ENCODE measurements around the gene EYA2.
A peak's percentile ranks its signal among the peaks of the same experiment; 100 is the strongest.

EYA2 gene

GRCh38 chr20:47122560-47122959, 227.9 kb downstream of the EYA2 start:
- no peak for DNase-seq

- peak; percentile 16 to 18 for DNase-seq
These were observed 229.6 kb downstream of the EYA2 start for GRCh38 chr20:47124181-47124717.

GRCh38 chr20:47125508-47125757, 230.8 kb downstream of the EYA2 start:
- no peak for DNase-seq

GRCh38 chr20:47125758-47126591, 231.3 kb downstream of the EYA2 start:
- no peak for DNase-seq

- DNase-seq = no peak
These were observed 232.1 kb downstream of the EYA2 start for GRCh38 chr20:47126709-47127108.

- no peak for DNase-seq
These were observed 232.9 kb downstream of the EYA2 start for GRCh38 chr20:47127546-47127945.

GRCh38 chr20:47127999-47128398, 233.4 kb downstream of the EYA2 start:
- no peak for DNase-seq

GRCh38 chr20:47129306-47129705, 234.7 kb downstream of the EYA2 start:
- DNase-seq = no peak

GRCh38 chr20:47133809-47134456, 239.3 kb downstream of the EYA2 start:
- DNase-seq = no peak

- DNase-seq = no peak
These were observed 242.1 kb downstream of the EYA2 start for GRCh38 chr20:47136782-47137181.

- DNase-seq = no peak
These were observed 242.7 kb downstream of the EYA2 start for GRCh38 chr20:47137231-47137870.

GRCh38 chr20:47139934-47140535, 245.4 kb downstream of the EYA2 start:
- no peak for DNase-seq

GRCh38 chr20:47141350-47141921, 246.8 kb downstream of the EYA2 start:
- DNase-seq = no peak

- DNase-seq = no peak
These were observed 247.5 kb downstream of the EYA2 start for GRCh38 chr20:47141941-47142773.

GRCh38 chr20:47142774-47143170, 248.1 kb downstream of the EYA2 start:
- no peak for DNase-seq

- no peak for DNase-seq
These were observed 249.0 kb downstream of the EYA2 start for GRCh38 chr20:47143657-47144056.

GRCh38 chr20:47144463-47144862, 249.8 kb downstream of the EYA2 start:
- DNase-seq = no peak

GRCh38 chr20:47146686-47147085, 252.0 kb downstream of the EYA2 start:
- DNase-seq = no peak

GRCh38 chr20:47148059-47148458, 253.4 kb downstream of the EYA2 start:
- no peak for DNase-seq

- no peak for DNase-seq
These were observed 255.3 kb downstream of the EYA2 start for GRCh38 chr20:47149939-47150338.

GRCh38 chr20:47150403-47151152, 255.9 kb downstream of the EYA2 start:
- DNase-seq = peak; percentile 26

Data from AML-193 (cell line).